GM21529 (cell line): ENCODE measurements around the gene RGL3.
"Not testable (repeated sequence)": the region's sequence is repeated elsewhere in the genome, so short reads cannot be mapped to it uniquely, and the experiment has no call there.

Source experiments
- ATAC-seq: cut with Tn5 transposase; IDR thresholded peaks from one replicate; pipeline ENCODE4 v1.9.1; 2021; ENCODE audit not compliant: unreplicated experiment

RGL3 gene

GRCh38 chr19:11384778-11385129, 34.4 kb downstream of the RGL3 start:
- no peak for ATAC-seq

GRCh38 chr19:11383706-11384048, 35.4 kb downstream of the RGL3 start:
- no peak for ATAC-seq

- no peak for ATAC-seq
These were observed 36.0 kb downstream of the RGL3 start for GRCh38 chr19:11382898-11383705.

- ATAC-seq: peak; percentile 74
These were observed 38.2 kb downstream of the RGL3 start for GRCh38 chr19:11380653-11381537.

- no peak for ATAC-seq
These were observed 39.2 kb downstream of the RGL3 start for GRCh38 chr19:11379857-11380350.

GRCh38 chr19:11379269-11379845, 39.8 kb downstream of the RGL3 start:
- ATAC-seq: not testable (repeated sequence)

- ATAC-seq: no peak
These were observed 40.6 kb downstream of the RGL3 start for GRCh38 chr19:11378319-11379189.

- no peak for ATAC-seq
These were observed 41.4 kb downstream of the RGL3 start for GRCh38 chr19:11377756-11378155.

- ATAC-seq: no peak
These were observed 41.9 kb downstream of the RGL3 start for GRCh38 chr19:11377237-11377636.

GRCh38 chr19:11375143-11375948, 43.8 kb downstream of the RGL3 start:
- ATAC-seq: no peak

- ATAC-seq: peak; percentile 81
These were observed 44.5 kb downstream of the RGL3 start, which contains the start of gene SWSAP1 for GRCh38 chr19:11374433-11375142. Gene SWSAP1, plus strand, starts transcription at chr19:11374666. Its CDS starts 15 bp downstream, at chr19:11374681.

- ATAC-seq: no peak
These were observed 45.2 kb downstream of the RGL3 start for GRCh38 chr19:11373885-11374432.

- no peak for ATAC-seq
These were observed 45.8 kb downstream of the RGL3 start for GRCh38 chr19:11373166-11373884.

- no peak for ATAC-seq
These were observed 48.4 kb downstream of the RGL3 start for GRCh38 chr19:11370744-11371143.

GRCh38 chr19:11367528-11367927, 51.6 kb downstream of the RGL3 start:
- ATAC-seq: no peak

GRCh38 chr19:11365557-11366117, 53.5 kb downstream of the RGL3 start:
- ATAC-seq: no peak

- ATAC-seq: no peak
These were observed 54.2 kb downstream of the RGL3 start for GRCh38 chr19:11364935-11365334.
